ENCODE measurements around the gene ANKRD63. TPM values are rescaled to one million over a fixed set of nuclear protein-coding genes. Genes with fewer than 3 reads are reported as not detected.

ANKRD63 gene
- total RNA-seq, 4 donors from 2014 or later, result not detected

DNA sequence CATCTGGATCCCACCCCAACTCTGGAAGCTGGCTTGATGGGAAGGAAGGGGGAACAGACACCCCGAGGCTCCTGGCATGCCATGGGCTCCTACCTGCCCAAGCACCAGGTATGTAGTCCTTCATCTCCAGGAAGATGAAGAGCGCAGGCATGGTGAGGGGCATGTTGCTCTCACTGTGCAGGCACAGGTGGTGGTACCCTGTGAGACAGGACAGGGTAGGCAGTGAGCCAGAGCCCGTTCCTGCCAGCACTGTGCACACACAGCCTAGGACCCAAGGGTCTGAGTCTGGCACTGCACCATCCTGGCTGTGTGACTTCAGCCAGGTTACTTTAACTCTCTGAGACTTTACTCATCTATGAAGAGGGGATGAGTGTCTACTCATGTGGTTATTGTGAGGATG lies 9.4 kb upstream of the ANKRD63 start:
- H3K36me3 ChIP-seq, result no peaks in the 10 kb centered on the region
- H3K4me3 ChIP-seq, result no peak overlapping the region
- no peak for DNase-seq
- TF ChIP-seq, protein P1, sequence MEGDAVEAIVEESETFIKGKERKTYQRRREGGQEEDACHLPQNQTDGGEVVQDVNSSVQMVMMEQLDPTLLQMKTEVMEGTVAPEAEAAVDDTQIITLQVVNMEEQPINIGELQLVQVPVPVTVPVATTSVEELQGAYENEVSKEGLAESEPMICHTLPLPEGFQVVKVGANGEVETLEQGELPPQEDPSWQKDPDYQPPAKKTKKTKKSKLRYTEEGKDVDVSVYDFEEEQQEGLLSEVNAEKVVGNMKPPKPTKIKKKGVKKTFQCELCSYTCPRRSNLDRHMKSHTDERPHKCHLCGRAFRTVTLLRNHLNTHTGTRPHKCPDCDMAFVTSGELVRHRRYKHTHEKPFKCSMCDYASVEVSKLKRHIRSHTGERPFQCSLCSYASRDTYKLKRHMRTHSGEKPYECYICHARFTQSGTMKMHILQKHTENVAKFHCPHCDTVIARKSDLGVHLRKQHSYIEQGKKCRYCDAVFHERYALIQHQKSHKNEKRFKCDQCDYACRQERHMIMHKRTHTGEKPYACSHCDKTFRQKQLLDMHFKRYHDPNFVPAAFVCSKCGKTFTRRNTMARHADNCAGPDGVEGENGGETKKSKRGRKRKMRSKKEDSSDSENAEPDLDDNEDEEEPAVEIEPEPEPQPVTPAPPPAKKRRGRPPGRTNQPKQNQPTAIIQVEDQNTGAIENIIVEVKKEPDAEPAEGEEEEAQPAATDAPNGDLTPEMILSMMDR (IDR thresholded peaks at IDR 0.05), result no peak
- no peak overlapping the region for H3K27ac ChIP-seq
- no peaks in the 10 kb centered on the region for H3K27me3 ChIP-seq
- no peaks in the 10 kb centered on the region for H3K9me3 ChIP-seq
- peaks cover 0 to 13% (median 0%) of the 10 kb centered on the region in 4 donors for H3K4me1 ChIP-seq

DNA sequence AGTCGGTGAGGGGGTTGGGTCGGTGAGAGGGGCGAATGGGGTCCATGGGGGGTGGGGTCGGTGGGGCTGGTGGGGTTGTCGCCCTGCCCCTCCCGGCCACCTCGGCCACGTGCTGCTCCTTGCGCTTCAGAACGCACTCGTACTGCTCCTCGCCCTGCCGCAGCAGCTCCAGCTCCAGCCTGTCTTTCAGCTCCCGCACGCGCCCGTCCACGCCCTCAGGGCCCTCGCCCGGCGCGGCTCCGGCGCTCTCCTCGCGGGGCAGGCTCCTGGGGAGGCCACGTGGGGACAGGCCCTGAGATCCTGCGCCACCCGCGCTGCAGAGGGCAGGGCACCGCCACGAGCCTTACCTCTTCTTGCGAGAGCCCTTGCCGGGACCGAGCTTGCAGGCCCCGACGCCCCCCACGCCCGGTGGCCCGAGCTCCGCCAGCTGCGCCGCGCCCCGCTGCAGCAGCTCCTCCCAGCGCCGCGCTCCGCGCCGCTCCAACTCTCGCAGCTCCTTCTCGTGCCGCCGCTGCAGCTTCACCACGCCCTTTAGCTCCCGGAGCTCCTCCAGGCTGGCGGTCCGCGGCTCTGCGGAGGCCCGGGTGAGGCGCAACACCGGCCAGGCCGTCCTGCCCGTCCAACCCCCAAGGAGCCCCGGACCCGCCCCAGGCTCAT lies 8.2 kb upstream of the ANKRD63 start:
- Histone ChIP-seq H3K27me3 (no peaks in the 10 kb centered on the region), H3K4me3 (peak overlapping the region in 2 of 4 donors; percentile 38 to 46), H3K4me1 (peaks cover 0 to 13% (median 0%) of the 10 kb centered on the region in 4 donors), H3K9me3 (no peaks in the 10 kb centered on the region), H3K27ac (no peak overlapping the region), H3K36me3 (no peaks in the 10 kb centered on the region)
- TF ChIP-seq, protein P1 (IDR thresholded peaks at IDR 0.05), result peak in 1 of 6 experiments; percentile 15
- no peak for TF ChIP-seq POLR2A (IDR thresholded peaks at IDR 0.05)
- peak in 2 of 3 donors; percentile 63 to 77 for DNase-seq

DNA sequence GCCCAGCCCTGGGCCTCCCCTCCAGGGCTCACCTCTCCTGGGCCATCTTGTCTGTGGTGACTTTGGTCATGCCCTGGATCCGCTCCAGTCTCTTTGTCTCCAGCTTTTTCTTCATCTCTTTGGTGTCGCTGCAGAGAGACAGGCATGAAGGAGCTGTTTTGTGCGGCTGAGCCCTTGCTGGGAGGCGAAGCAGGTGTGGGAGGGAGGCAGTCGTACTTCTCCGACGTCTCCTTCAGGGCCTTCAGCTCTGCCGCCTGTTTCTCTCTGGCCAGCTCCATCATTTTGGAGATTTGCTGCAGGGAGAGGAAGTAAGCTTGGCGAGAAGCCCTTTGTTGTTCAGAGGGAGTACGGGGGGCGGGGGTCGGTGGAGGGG lies 7.7 kb upstream of the ANKRD63 start:
- Histone ChIP-seq H3K27ac (no peak overlapping the region), H3K4me1 (peaks cover 0 to 13% (median 0%) of the 10 kb centered on the region in 4 donors), H3K36me3 (no peaks in the 10 kb centered on the region), H3K9me3 (no peaks in the 10 kb centered on the region), H3K27me3 (no peaks in the 10 kb centered on the region), H3K4me3 (peak overlapping the region in 2 of 4 donors; percentile 38 to 46)
- TF ChIP-seq POLR2A (IDR thresholded peaks at IDR 0.05), result no peak
- TF ChIP-seq, protein P1 (IDR thresholded peaks at IDR 0.05), result no peak
- no peak for DNase-seq

DNA sequence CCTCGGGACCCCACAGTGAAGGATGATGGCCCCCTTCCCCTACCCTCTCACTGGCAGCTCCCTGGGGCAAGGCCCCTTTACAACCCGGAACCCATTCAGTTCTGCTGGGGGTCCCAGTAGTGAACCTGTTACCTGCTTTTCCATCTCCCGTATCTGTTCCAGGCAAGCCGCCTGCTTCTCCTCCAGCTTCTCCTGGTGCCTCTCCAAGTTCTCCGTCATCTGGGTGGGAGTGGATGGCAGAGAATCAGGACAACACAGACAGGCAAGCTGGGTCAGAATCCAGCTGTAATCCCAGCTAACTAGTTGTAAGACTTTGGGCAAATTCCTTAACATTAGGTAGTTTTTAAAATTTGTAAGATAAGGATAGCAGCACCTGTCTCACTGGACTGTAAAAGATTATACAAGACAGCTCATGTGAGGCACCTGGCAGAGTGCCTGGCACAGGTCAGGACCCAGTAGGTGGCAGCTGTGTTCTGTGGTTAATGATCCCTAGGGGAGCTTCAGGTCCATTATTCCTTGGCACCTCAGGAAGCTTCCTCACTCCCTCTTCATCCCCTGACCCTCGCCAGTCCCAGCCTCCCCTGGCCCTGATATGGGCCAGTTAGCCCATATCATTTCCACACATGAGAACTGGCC lies 6.4 kb upstream of the ANKRD63 start:
- Histone ChIP-seq H3K27me3 (no peaks in the 10 kb centered on the region), H3K36me3 (no peaks in the 10 kb centered on the region), H3K27ac (no peak overlapping the region), H3K4me1 (peaks cover 0 to 13% (median 0%) of the 10 kb centered on the region in 4 donors), H3K4me3 (no peak overlapping the region), H3K9me3 (no peaks in the 10 kb centered on the region)
- TF ChIP-seq, protein P1 (IDR thresholded peaks at IDR 0.05), result peak in 3 of 6 experiments; percentile 37 to 45 (median 39)
- no peak for TF ChIP-seq POLR2A (IDR thresholded peaks at IDR 0.05)
- peak in 2 of 3 donors; percentile 76 to 77 for DNase-seq

DNA sequence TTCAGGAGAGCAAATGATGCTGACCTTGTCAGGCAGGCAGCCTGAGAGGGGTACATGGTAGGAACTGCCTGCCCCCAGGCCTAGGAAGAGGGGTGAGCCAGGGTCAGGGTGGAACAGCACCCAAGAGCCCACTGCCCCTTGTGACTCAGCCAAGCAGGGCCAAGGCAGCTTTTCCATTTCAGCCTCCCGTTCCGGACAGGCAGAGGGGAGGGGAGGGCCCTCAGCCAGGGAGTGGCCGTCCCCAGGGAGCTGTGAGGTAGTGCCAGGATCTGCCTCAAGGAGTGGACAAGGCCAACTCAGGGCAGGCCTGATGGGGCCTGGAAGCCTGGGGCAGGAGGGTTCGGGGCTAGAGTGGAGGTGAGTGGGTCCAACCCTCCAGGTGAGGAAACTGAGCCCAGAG lies 5.1 kb upstream of the ANKRD63 start:
- H3K4me3 ChIP-seq, result no peak overlapping the region
- H3K36me3 ChIP-seq, result no peaks in the 10 kb centered on the region
- H3K4me1 ChIP-seq, result peaks cover 0 to 20% (median 4%) of the 10 kb centered on the region in 4 donors
- no peak overlapping the region for H3K27ac ChIP-seq
- no peak for TF ChIP-seq POLR2A (IDR thresholded peaks at IDR 0.05)
- TF ChIP-seq, protein P1 (IDR thresholded peaks at IDR 0.05), result no peak
- no peaks in the 10 kb centered on the region for H3K9me3 ChIP-seq
- no peak for DNase-seq
- H3K27me3 ChIP-seq, result peaks cover 0 to 6% of the 10 kb centered on the region in 2 donors

Data from Peyer's patch (tissue), 4 donors.